GM19099 (cell line): Measurements from ENCODE around the gene PROSER3.

Experiments
- POLR2A ChIP-seq: IDR thresholded peaks from 3 replicates; pipeline ENCODE4 v1.6.1; 2011; ENCODE audit warnings: low read depth; ENCODE audit not compliant: insufficient read length; ENCODE audit errors: extremely low read depth

The PROSER3 gene

DNA sequence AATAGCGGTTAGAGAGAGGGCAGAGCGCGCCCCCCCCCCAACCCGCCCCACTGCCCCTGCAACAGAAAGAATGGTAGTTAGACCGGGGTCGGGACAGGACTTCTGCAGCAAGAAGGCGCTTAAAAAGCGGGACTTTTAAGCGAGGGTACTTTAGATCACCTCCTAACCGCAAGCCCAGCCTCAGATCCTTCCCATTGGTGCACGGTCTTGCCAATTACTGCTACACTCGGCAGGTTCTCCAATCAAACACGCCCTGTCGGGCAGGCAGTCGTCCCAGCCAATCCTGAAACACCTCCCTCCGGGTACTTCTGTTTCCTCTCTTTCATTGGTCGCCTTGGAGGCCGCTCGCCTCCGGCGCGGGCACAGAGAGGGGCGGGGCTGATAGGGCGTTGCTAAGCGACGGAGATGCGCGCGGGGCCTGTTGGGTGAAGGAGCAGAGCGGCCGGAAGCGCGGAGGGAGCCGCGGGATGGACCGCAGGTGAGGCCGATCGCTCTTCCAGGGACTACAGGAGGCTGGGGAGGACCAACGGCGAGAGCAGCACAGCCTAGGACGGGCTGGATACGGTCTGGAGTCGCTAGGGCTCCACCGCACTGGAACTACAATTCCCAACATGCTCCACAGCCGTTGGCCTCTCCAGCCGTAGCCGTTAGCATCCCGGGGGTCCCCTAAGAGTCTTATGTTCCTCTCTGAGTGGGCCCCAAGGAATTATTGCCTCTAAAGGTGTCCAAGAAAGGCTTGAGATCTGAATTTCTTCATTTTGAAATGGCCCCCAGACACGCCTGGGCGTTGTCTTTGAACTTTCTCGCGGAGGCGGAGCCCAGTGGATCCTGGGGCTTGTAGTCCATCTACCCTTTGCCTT, at the start of gene PROSER3:
Gene PROSER3 (plus strand): TSS at position 428 of the 860 bp plus-strand sequence. CDS start 40 bp downstream, at position 468.
- TF ChIP-seq POLR2A, result peak; percentile 75

GRCh38 chr19:35708391-35708790, 49.6 kb upstream of the PROSER3 start:
- no peak for TF ChIP-seq POLR2A

DNA sequence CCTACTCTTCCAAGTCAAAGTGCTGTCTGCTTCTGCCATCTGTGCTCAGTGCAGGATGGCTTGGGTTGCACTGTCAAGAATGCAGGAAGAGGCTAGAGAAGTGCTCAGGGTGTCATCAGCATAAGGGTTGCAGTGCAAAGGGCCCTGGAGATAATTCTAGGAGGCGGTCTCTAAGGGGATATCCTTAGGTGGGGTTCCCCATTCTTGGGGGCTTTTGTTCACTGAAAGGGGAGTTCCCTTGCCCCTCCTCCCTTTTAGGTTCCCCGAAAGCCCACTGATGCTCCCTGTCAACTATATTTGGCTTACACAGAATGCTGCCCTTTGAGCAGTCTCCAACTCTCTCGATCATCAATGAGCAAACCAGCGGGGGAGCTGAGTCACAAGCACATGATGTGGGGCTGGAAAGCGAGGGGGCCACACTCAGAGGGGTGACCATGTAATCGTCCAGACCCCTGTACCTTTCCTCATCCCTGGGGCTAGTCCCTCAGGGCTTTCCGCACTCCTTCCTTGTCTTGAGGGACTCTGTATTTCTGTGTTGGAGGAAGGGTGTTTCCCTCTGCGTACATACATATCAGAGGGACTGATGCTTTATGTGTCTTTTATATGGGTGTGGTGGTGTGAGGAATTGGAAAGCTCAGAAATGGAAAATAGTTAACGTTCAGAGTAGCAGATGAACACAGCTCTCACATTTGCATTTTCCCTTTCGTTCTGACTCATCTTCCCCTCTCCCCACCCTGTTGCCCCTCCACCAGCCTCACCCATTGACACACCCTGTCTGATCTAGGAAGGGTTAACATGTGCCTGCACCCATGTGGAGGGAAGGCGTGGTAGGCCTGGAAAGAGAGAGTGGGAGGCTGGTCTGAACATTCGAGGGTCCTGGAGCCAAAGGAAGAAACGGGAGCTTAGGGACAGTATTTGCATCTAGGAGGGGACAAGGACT, 46.9 kb upstream of the PROSER3 start:
- peak; percentile 64 for TF ChIP-seq POLR2A

GRCh38 chr19:35712567-35713505, 45.1 kb upstream of the PROSER3 start:
- TF ChIP-seq POLR2A, result peak; percentile 83

GRCh38 chr19:35713506-35713850, 44.5 kb upstream of the PROSER3 start:
- TF ChIP-seq POLR2A, result no peak

- TF ChIP-seq POLR2A, result no peak
Measured at GRCh38 chr19:35713904-35714495, 44.0 kb upstream of the PROSER3 start.

DNA sequence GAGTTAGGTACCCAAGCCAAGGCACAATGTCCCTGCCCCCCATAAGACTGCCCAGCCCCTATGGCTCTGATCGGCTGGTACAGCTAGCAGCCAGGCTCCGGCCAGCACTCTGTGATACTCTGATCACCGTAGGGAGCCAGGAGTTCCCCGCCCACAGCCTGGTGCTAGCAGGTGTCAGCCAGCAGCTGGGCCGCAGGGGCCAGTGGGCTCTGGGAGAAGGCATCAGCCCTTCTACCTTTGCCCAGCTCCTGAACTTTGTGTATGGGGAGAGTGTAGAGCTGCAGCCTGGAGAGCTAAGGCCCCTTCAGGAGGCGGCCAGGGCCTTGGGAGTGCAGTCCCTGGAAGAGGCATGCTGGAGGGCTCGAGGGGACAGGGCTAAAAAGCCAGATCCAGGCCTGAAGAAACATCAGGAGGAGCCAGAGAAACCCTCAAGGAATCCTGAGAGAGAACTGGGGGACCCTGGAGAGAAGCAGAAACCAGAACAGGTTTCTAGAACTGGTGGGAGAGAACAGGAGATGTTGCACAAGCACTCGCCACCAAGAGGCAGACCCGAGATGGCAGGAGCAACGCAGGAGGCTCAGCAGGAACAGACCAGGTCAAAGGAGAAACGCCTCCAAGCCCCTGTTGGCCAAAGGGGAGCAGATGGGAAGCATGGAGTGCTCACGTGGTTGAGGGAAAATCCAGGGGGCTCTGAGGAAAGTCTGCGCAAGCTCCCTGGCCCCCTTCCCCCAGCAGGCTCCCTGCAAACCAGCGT, 43.2 kb upstream of the PROSER3 start:
- TF ChIP-seq POLR2A, result peak; percentile 17

GRCh38 chr19:35715355-35715809, 42.6 kb upstream of the PROSER3 start:
- TF ChIP-seq POLR2A, result no peak

DNA sequence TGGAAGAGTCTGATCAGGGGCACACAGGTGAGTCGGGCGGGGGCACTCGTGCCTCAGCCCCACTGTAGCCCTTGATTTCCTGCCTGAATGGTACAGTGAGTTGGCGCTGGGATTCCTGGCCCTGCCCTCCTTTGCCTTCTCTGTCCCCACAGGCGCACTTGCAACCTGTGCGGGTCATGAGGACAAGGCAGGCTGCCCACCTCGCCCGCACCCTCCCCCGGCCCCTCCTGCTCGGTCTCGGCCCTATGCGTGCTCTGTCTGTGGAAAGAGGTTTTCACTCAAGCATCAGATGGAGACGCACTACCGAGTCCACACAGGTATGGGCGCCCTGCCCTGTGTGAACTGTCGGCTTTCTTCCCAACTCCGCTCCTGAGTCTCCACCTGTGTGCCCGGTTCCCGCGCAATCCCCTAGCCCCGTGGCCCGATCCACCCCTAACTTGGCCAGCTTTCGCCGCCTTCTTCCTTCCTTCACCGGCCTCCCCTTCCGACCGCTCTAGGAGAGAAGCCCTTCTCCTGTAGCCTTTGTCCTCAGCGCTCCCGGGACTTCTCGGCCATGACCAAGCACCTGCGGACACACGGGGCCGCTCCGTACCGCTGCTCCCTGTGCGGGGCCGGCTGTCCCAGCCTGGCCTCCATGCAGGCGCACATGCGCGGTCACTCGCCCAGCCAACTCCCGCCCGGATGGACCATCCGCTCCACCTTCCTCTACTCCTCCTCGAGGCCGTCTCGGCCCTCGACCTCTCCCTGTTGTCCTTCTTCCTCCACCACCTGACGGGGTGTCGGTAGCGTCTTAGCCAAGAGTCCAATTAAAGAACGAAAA, 41.8 kb upstream of the PROSER3 start:
- no peak for TF ChIP-seq POLR2A

GRCh38 chr19:35716801-35717664, 40.9 kb upstream of the PROSER3 start:
- TF ChIP-seq POLR2A, result peak; percentile 59

GRCh38 chr19:35717665-35718344, 40.2 kb upstream of the PROSER3 start, which contains the start of gene KMT2B:
KMT2B (plus strand) TSS chr19:35718003; CDS start chr19:35718019, 16 bp downstream.
- peak; percentile 46 for TF ChIP-seq POLR2A
